Measurements from ENCODE around the gene MCOLN2. TPM values are rescaled to one million over a fixed set of nuclear protein-coding genes. Genes with fewer than 3 reads are reported as not detected.

MCOLN2 gene
- total RNA-seq, 1 experiment from 2014 or later: 11.3 TPM

DNA sequence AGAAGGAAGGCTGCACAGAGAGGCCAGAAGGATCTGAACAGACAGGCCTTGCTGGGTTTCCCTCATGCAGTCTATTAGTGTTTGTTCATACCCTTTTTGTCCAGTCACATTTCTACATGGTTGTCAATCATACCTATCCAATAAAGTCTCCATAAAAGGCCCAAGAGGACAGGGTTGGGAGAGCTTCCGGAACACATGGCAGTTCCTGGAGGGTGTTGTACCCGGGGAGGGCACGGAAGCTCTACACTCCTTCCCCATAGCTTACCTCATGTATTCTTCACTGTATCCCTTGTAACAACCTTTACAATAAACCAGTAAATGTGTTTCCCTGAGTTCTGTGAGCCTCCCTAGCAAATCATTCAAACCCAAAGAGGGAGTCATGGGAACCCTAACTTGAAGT, 28.0 kb downstream of the MCOLN2 start (continued):
- TF ChIP-seq, protein P1, sequence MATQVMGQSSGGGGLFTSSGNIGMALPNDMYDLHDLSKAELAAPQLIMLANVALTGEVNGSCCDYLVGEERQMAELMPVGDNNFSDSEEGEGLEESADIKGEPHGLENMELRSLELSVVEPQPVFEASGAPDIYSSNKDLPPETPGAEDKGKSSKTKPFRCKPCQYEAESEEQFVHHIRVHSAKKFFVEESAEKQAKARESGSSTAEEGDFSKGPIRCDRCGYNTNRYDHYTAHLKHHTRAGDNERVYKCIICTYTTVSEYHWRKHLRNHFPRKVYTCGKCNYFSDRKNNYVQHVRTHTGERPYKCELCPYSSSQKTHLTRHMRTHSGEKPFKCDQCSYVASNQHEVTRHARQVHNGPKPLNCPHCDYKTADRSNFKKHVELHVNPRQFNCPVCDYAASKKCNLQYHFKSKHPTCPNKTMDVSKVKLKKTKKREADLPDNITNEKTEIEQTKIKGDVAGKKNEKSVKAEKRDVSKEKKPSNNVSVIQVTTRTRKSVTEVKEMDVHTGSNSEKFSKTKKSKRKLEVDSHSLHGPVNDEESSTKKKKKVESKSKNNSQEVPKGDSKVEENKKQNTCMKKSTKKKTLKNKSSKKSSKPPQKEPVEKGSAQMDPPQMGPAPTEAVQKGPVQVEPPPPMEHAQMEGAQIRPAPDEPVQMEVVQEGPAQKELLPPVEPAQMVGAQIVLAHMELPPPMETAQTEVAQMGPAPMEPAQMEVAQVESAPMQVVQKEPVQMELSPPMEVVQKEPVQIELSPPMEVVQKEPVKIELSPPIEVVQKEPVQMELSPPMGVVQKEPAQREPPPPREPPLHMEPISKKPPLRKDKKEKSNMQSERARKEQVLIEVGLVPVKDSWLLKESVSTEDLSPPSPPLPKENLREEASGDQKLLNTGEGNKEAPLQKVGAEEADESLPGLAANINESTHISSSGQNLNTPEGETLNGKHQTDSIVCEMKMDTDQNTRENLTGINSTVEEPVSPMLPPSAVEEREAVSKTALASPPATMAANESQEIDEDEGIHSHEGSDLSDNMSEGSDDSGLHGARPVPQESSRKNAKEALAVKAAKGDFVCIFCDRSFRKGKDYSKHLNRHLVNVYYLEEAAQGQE (IDR thresholded peaks at IDR 0.05; ENCODE audit: low read depth): no peak
- TF ChIP-seq CBX3 (IDR thresholded peaks at IDR 0.05; ENCODE audit: low read depth) (no peak), TCF7L2 (IDR thresholded peaks at IDR 0.05; ENCODE audit: borderline replicate concordance, extremely low read depth, insufficient read depth, insufficient read length) (no peak), YY1 (IDR thresholded peaks at IDR 0.05; ENCODE audit: extremely low read depth, insufficient replicate concordance, low read depth, low read length) (no peak), FOSL1 (IDR thresholded peaks at IDR 0.05; ENCODE audit: low read depth) (no peak), JUND (IDR thresholded peaks at IDR 0.05) (no peak)
- TF ChIP-seq, protein P2, sequence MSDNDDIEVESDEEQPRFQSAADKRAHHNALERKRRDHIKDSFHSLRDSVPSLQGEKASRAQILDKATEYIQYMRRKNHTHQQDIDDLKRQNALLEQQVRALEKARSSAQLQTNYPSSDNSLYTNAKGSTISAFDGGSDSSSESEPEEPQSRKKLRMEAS (IDR thresholded peaks at IDR 0.05): no peak

DNA sequence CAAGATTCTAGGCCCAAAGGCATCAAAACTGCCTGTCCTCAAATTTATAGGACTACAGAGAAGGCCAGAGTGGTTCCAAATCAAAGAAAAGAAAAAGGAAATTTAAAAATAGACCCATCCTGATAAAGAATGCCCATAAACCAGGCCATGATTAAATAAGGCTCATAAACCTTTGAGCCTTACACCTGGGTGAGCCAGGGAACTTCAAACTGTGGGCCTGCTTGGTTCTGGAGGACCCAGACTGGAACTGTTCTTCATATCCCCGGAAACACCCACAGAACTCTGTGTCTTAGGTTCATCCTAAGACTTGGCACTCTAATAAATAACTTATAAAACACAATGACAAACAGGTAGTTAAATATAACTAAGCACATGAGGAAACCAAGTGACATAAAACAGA, 28.8 kb downstream of the MCOLN2 start:
- no peak for TF ChIP-seq ELF1 (IDR thresholded peaks at IDR 0.05; ENCODE audit: borderline replicate concordance, low read depth)
- ATAC-seq (no peak), DNase-seq (ENCODE audit: low read depth, low spot score) (no peak)
- Histone ChIP-seq H3K4me2 (ENCODE audit: low read length) (no peak overlapping the region), H3K9ac (ENCODE audit: low read length) (no peak overlapping the region), H3K9me2 (ENCODE audit: insufficient read depth) (no peaks in the 10 kb centered on the region), H3K27me3 (ENCODE audit: insufficient read depth, low read length) (no peaks in the 10 kb centered on the region), H3K9me3 (ENCODE audit: control insufficient read depth in 1 of 2, insufficient read depth in 1 of 2, low read depth in 1 of 2, low read length in 2 of 2) (no peaks in the 10 kb centered on the region), H3K79me2 (ENCODE audit: insufficient read depth, low read length) (no peaks in the 10 kb centered on the region), H3K4me3 (replicated peaks in 1 of 2; ENCODE audit: low read depth in 1 of 2, low read length in 2 of 2) (no peak overlapping the region), H4K20me1 (ENCODE audit: insufficient read depth) (no peaks in the 10 kb centered on the region), H3K4me1 (ENCODE audit: control insufficient read depth in 1 of 2, insufficient read depth in 2 of 2, low read length in 2 of 2) (no peaks in the 10 kb centered on the region), H2AFZ (ENCODE audit: low read depth, low read length, poor library complexity, severe bottlenecking) (no peak overlapping the region), H3K27ac (ENCODE audit: low read depth, low read length) (no peak overlapping the region), H3K36me3 (ENCODE audit: control insufficient read depth in 1 of 2, insufficient read depth in 2 of 2, low read length in 2 of 2) (no peaks in the 10 kb centered on the region)
- no TSS peak for BruUV-seq (replicated peaks)
- ChIA-PET POLR2A (no interaction called here), CTCF (no interaction called here), RAD21 (ENCODE audit: low non-redundant PET in 1 of 2, low total read pairs in 2 of 2, uncharacterized antibody in 2 of 2, unreplicated experiment in 2 of 2) (no interaction called here)
- intact Hi-C loops (cut with micrococcal nuclease): no loop called here
